ENCODE data around the gene AKR1D1. TPM values are rescaled to one million over a fixed set of nuclear protein-coding genes. Genes with fewer than 3 reads are reported as not detected.

Gene AKR1D1
- total and polyA plus RNA-seq, 10 of the 15 experiments (the other 5 are each of a cell fraction or from before 2014, with no cell fraction given), result 0.09 to 0.34 TPM; not detected in 8

DNA sequence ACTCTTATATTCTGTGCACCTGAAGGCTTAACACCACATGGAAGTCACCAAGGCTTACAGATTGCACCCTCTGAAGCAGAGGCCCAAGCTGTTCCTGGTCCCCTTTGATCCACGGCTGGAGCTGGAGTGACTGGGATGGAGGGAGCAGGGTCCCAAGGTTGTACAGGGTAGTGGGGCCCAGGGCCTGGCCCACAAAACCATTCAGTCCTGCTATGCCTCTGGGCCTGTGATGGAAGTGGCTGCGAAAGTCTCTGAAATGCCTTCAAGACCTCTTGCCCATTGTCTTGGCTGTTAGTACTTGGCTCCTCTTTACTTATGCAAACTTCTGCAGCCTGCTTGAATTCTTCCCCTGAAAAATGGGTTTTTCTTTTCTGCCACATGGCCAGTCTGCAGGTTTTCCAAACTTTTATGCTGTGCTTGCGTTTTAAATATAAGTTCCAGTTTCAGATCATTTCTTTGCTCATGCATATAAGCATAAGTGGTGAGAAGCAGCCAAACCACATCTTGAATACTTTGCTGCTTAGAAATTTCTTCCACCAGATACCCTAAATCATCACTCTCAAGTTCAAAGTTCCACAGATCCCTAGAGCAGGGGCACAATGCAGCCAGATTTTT is 53.4 kb downstream of the AKR1D1 start (continued):
- TF ChIP-seq, protein P1, sequence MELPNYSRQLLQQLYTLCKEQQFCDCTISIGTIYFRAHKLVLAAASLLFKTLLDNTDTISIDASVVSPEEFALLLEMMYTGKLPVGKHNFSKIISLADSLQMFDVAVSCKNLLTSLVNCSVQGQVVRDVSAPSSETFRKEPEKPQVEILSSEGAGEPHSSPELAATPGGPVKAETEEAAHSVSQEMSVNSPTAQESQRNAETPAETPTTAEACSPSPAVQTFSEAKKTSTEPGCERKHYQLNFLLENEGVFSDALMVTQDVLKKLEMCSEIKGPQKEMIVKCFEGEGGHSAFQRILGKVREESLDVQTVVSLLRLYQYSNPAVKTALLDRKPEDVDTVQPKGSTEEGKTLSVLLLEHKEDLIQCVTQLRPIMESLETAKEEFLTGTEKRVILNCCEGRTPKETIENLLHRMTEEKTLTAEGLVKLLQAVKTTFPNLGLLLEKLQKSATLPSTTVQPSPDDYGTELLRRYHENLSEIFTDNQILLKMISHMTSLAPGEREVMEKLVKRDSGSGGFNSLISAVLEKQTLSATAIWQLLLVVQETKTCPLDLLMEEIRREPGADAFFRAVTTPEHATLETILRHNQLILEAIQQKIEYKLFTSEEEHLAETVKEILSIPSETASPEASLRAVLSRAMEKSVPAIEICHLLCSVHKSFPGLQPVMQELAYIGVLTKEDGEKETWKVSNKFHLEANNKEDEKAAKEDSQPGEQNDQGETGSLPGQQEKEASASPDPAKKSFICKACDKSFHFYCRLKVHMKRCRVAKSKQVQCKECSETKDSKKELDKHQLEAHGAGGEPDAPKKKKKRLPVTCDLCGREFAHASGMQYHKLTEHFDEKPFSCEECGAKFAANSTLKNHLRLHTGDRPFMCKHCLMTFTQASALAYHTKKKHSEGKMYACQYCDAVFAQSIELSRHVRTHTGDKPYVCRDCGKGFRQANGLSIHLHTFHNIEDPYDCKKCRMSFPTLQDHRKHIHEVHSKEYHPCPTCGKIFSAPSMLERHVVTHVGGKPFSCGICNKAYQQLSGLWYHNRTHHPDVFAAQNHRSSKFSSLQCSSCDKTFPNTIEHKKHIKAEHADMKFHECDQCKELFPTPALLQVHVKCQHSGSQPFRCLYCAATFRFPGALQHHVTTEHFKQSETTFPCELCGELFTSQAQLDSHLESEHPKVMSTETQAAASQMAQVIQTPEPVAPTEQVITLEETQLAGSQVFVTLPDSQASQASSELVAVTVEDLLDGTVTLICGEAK (IDR thresholded peaks at IDR 0.05; ENCODE audit: borderline replicate concordance), result no peak
- no peak for TF ChIP-seq TAF1 (IDR thresholded peaks at IDR 0.05; ENCODE audit: borderline replicate concordance, low read depth, low read length)
- no peak for TF ChIP-seq TCF3 (IDR thresholded peaks at IDR 0.05; ENCODE audit: borderline replicate concordance, insufficient read depth, low read depth, low read length)

DNA sequence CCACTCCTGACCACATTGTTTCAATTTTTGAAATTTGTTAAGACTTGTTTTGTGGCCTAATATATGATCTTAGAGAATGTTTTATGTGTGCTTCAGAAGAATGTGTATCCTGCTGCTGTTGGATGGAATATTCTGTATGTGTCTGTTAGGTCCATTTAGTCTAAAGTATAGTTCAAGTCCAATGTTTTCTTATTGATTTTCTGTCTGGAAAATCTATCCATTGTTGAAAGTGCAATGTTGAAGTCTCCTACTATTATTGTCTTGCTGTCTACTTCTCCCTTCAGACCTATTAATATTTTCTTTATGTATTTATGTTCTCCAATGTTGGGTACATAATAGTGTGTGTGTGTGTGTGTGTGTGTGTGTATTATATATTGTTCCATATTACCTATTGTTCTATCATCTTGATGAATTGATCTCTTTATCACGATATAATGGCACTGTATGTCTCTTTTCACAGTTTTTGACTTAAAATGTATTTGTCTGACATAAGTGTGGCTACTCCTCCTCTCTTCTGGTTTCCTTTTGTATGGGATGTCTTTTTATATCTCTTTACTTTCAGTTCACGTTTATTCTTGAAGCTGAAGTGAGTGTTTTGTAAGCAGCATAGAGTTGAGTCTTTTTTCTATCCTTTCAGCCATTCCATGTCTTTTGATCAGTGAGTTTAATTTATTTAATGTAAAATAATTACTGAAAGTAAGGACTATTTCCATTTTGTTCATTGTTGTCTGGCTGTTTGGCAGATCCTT is 61.3 kb downstream of the AKR1D1 start:
- no peaks in the 10 kb centered on the region for H3K79me2 ChIP-seq (ENCODE audit: control insufficient read depth, insufficient read depth, low read length)
- H2AFZ ChIP-seq (ENCODE audit: control insufficient read depth, low read depth, low read length), result peak overlapping the region; percentile 75
- BruUV-seq (replicated peaks), result no TSS peak
- RAD21 ChIA-PET (ENCODE audit: unreplicated experiment), result interaction anchor here (1.8 kb wide), 1 partner anchor 24 kb away, joined by 4 read pairs; no protein-coding TSS in a partner anchor
- WGBS (ENCODE audit: insufficient coverage, insufficient replicate concordance, low lambda C conversion rate, missing lambda C conversion rate), result 18% methylated on average over 2 of the region's 2 CpGs
- CTCF ChIA-PET, result interaction anchor here (1.5 kb wide), 1 partner anchor 28 kb away, joined by 6 read pairs; no protein-coding TSS in a partner anchor
- H4K20me1 ChIP-seq (ENCODE audit: control insufficient read depth, insufficient read depth), result no peaks in the 10 kb centered on the region
- peak overlapping the region; percentile 51 for H3K27ac ChIP-seq (ENCODE audit: control insufficient read depth, insufficient read depth)
- H3K4me2 ChIP-seq (ENCODE audit: control insufficient read depth, insufficient read depth), result peak overlapping the region; percentile 38; the same call in 1 of the 2 replicates
- H3K9me3 ChIP-seq (replicated peaks; ENCODE audit: control insufficient read depth, insufficient read depth, low read length), result no peaks in the 10 kb centered on the region
- peak; percentile 23 for DNase-seq (ENCODE audit: low read depth, low spot score)
- ATAC-seq, result peak; percentile 83
- H3K27me3 ChIP-seq (replicated peaks in 1 of 2; ENCODE audit: control insufficient read depth in 2 of 2, insufficient read depth in 2 of 2, low read length in 1 of 2), result no peaks in the 10 kb centered on the region
- SMC1A ChIA-PET (ENCODE audit: uncharacterized antibody, unreplicated experiment), result interaction anchor here (0.7 to 1.5 kb wide), 4 partner anchors 14 to 114 kb away, joined by 3 to 7 read pairs (median 3); no protein-coding TSS in a partner anchor
- H3K4me3 ChIP-seq, result no peak overlapping the region
- 0 out of 2 replicates have a peak overlapping the region, but pooled peaks have one; percentile 32 for H3K9ac ChIP-seq (ENCODE audit: control insufficient read depth, insufficient read depth, low read length)
- in situ Hi-C loops (cut with MboI), result no loop called here
- FAIRE-seq, result peak; percentile 96
- POLR2A ChIA-PET, result interaction anchor here (0.9 kb wide), 1 partner anchor 11 kb away, joined by 3 read pairs; no protein-coding TSS in a partner anchor
- H3K36me3 ChIP-seq (ENCODE audit: control insufficient read depth in 2 of 2, insufficient read depth in 2 of 2, low read length in 1 of 2), result no peaks in the 10 kb centered on the region
- intact Hi-C loops (cut with micrococcal nuclease; ENCODE audit: unreplicated experiment), result no loop called here
- peaks cover 6% of the 10 kb centered on the region; the same call in 1 of the 2 replicates for H3K4me1 ChIP-seq (ENCODE audit: control insufficient read depth, insufficient read depth, low read length)
- no peak for TF ChIP-seq MYC (IDR thresholded peaks at IDR 0.05; ENCODE audit: insufficient read depth, insufficient read length, insufficient replicate concordance, low read length, severe bottlenecking)
- 0 out of 2 replicates have a peak, but pooled peaks have one; percentile 11 for TF ChIP-seq CREM (IDR thresholded peaks at IDR 0.05; ENCODE audit: low read depth)
- TF ChIP-seq MEF2A (IDR thresholded peaks at IDR 0.05; ENCODE audit: insufficient read depth, low read depth, low read length), result 0 out of 2 replicates have a peak, but pooled peaks have one; percentile 54
- TF ChIP-seq, protein P2, sequence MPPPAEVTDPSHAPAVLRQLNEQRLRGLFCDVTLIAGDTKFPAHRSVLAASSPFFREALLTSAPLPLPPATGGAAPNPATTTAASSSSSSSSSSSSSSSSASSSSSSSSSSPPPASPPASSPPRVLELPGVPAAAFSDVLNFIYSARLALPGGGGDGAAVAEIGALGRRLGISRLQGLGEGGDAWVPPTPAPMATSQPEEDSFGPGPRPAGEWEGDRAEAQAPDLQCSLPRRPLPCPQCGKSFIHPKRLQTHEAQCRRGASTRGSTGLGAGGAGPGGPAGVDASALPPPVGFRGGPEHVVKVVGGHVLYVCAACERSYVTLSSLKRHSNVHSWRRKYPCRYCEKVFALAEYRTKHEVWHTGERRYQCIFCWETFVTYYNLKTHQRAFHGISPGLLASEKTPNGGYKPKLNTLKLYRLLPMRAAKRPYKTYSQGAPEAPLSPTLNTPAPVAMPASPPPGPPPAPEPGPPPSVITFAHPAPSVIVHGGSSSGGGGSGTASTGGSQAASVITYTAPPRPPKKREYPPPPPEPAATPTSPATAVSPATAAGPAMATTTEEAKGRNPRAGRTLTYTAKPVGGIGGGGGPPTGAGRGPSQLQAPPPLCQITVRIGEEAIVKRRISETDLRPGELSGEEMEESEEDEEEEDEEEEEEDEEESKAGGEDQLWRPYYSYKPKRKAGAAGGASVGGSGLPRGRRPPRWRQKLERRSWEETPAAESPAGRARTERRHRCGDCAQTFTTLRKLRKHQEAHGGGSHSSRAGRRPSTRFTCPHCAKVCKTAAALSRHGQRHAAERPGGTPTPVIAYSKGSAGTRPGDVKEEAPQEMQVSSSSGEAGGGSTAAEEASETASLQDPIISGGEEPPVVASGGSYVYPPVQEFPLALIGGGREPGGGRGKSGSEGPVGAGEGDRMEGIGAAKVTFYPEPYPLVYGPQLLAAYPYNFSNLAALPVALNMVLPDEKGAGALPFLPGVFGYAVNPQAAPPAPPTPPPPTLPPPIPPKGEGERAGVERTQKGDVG (CRISPR knock-in tag; IDR thresholded peaks at IDR 0.05), result no peak
- TF ChIP-seq BCL11A (IDR thresholded peaks at IDR 0.05; ENCODE audit: low read depth, low read length), result no peak
- peak in 1 of 2 experiments; percentile 9; a peak in 1 of 4 replicates for TF ChIP-seq IKZF2 (IDR thresholded peaks at IDR 0.05)
- peak; percentile 74; the same call in 1 of the 2 replicates for TF ChIP-seq ZBED1 (IDR thresholded peaks at IDR 0.05; ENCODE audit: borderline replicate concordance)
- TF ChIP-seq MYB (IDR thresholded peaks at IDR 0.05; ENCODE audit: borderline replicate concordance, low read depth, low read length), result no peak
- TF ChIP-seq CHD2 (IDR thresholded peaks at IDR 0.05; ENCODE audit: borderline replicate concordance, low read depth, low read length), result no peak
- TF ChIP-seq NBN (IDR thresholded peaks at IDR 0.05), result 0 out of 2 replicates have a peak, but pooled peaks have one; percentile 45

Measured in GM12878 (cell line).